ENCODE results near the gene ADAMTS3.

DNA sequence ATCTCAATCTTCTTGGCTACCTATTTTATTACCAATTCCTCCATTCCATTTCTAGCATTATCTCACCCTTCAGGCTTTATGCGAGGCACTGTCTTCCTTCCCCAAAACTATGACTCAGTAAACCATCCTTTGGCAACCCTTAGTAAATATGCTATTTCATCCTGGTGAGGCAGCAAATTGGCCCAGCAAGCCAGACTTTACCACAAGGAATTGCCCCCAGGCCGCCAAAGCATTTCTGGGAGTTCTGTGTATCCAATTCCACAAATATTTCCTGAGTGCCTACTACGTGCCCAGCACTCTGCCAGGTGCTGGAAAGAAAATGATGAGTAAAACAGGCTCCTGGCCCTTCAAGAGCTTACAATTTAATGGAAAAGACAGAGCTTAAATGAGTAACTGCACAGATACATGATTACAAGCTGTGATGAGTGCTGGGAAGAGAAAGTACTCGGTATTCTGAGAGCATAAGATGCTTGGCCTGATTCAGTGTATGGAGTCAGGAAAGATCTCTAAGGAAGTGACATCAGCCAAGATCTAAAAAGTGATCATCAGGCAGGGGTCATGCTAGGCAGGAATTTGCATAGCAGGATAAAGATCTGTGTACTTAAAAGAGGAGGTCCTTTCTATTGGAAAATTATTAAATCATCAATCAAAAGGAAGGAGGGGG lies 193.8 kb downstream of the ADAMTS3 start:
- TF ChIP-seq CTCF (optimal IDR thresholded peaks at IDR 0.05 in 1 of 3, IDR thresholded peaks at IDR 0.05 in 1 of 3, conservative IDR thresholded peaks at IDR 0.05 in 1 of 3; ENCODE audit: extremely low read depth in 1 of 3, insufficient read depth in 2 of 3, low read length in 3 of 3), result no peak
- no peak for TF ChIP-seq EZH2 (IDR thresholded peaks at IDR 0.05; ENCODE audit: low read length)

Data from keratinocyte (primary cell).